HG03354 (cell line): Measurements from ENCODE around the gene HMG20A.

Experiments used
- ATAC-seq: cut with Tn5 transposase; IDR thresholded peaks from one replicate; pipeline ENCODE4 v1.9.1; 2021; ENCODE audit warnings: mild to moderate bottlenecking; ENCODE audit not compliant: unreplicated experiment, poor library complexity, severe bottlenecking

Gene HMG20A

GRCh38 chr15:77510066-77511057, 89.7 kb downstream of the HMG20A start:
- ATAC-seq: no peak

GRCh38 chr15:77511869-77512268, 91.2 kb downstream of the HMG20A start:
- no peak for ATAC-seq

GRCh38 chr15:77513226-77513625, 92.5 kb downstream of the HMG20A start:
- no peak for ATAC-seq

- ATAC-seq: no peak
These were observed 94.1 kb downstream of the HMG20A start for GRCh38 chr15:77514641-77515402.

GRCh38 chr15:77515613-77516012, 94.9 kb downstream of the HMG20A start:
- ATAC-seq: no peak

- ATAC-seq: no peak
These were observed 95.4 kb downstream of the HMG20A start for GRCh38 chr15:77516076-77516475.

GRCh38 chr15:77516786-77517185, 96.1 kb downstream of the HMG20A start:
- ATAC-seq: no peak

- no peak for ATAC-seq
These were observed 96.9 kb downstream of the HMG20A start for GRCh38 chr15:77517579-77517978.

GRCh38 chr15:77518458-77518857, 97.8 kb downstream of the HMG20A start:
- ATAC-seq: no peak

GRCh38 chr15:77519540-77519939, 98.9 kb downstream of the HMG20A start:
- ATAC-seq: no peak

GRCh38 chr15:77521206-77521605, 100.5 kb downstream of the HMG20A start:
- no peak for ATAC-seq

- no peak for ATAC-seq
These were observed 104.7 kb downstream of the HMG20A start for GRCh38 chr15:77525400-77525811.

GRCh38 chr15:77525907-77526594, 105.4 kb downstream of the HMG20A start:
- ATAC-seq: no peak

GRCh38 chr15:77526595-77527163, 106.0 kb downstream of the HMG20A start:
- ATAC-seq: no peak

- ATAC-seq: no peak
These were observed 106.6 kb downstream of the HMG20A start for GRCh38 chr15:77527164-77527778.

GRCh38 chr15:77527831-77528231, 107.1 kb downstream of the HMG20A start:
- ATAC-seq: no peak

- ATAC-seq: no peak
These were observed 107.7 kb downstream of the HMG20A start for GRCh38 chr15:77528290-77528967.

GRCh38 chr15:77528968-77529319, 108.3 kb downstream of the HMG20A start:
- no peak for ATAC-seq
